Measurements from ENCODE around the gene SPAG17. TPM values are rescaled to one million over a fixed set of nuclear protein-coding genes. Genes with fewer than 3 reads are reported as not detected.

The SPAG17 gene
- total RNA-seq, 3 donors from 2014 or later: 1.3 to 6.9 (median 5.9) TPM

DNA sequence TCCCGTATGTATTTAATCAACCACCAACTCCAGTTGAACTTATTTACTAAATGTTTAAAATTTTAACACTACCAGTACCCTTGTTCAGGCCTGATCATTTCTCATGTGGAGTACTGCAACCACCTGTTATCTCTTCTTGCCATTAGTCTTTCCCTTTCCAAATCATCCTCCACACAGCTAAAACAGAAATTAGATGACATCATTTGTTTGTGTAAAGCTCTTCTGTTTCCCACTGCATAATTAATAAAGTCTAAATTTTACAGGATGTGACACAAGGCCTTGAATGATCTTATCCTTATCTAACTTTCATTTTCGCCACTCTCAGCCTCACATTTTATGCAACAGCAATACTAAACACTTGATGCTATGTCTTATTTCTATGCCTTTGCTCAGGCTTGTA, 280.0 kb downstream of the SPAG17 start:
- no peaks in the 10 kb centered on the region for H3K9me3 ChIP-seq
- H3K27me3 ChIP-seq: no peaks in the 10 kb centered on the region
- DNase-seq (ENCODE audit: low spot score in 2 of 2): no peak
- H3K4me1 ChIP-seq: no peaks in the 10 kb centered on the region
- no peak overlapping the region for H3K4me3 ChIP-seq
- no peak overlapping the region for H3K27ac ChIP-seq
- intact Hi-C loops (cut with DNase I; ENCODE audit: low total_unique reads): no loop called here
- TF ChIP-seq POLR2AphosphoS5 (IDR thresholded peaks at IDR 0.05) (no peak), POLR2A (IDR thresholded peaks at IDR 0.05) (no peak)
- TF ChIP-seq, protein P1, sequence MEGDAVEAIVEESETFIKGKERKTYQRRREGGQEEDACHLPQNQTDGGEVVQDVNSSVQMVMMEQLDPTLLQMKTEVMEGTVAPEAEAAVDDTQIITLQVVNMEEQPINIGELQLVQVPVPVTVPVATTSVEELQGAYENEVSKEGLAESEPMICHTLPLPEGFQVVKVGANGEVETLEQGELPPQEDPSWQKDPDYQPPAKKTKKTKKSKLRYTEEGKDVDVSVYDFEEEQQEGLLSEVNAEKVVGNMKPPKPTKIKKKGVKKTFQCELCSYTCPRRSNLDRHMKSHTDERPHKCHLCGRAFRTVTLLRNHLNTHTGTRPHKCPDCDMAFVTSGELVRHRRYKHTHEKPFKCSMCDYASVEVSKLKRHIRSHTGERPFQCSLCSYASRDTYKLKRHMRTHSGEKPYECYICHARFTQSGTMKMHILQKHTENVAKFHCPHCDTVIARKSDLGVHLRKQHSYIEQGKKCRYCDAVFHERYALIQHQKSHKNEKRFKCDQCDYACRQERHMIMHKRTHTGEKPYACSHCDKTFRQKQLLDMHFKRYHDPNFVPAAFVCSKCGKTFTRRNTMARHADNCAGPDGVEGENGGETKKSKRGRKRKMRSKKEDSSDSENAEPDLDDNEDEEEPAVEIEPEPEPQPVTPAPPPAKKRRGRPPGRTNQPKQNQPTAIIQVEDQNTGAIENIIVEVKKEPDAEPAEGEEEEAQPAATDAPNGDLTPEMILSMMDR (IDR thresholded peaks at IDR 0.05): no peak
- peaks cover 3% of the 10 kb centered on the region for H3K36me3 ChIP-seq

DNA sequence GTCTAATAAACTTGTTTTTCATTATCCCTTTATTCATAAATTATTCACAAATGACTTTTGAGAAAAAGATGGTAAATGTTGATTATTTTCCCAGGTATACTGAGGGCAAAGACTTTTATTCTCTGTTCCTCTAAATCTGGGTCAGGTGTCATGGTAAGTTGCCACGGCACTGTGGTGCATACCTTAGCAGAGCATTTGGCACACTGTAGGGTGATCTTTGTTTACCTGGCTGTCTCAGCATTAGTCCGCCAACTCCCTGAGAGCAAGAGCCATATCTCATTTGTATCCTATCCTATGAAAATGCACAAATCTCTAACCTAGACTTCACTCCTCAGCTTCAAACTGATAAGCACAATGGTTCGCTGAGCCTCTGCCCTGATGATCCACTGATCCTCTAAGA, 280.5 kb downstream of the SPAG17 start:
- peaks cover 3% of the 10 kb centered on the region for H3K36me3 ChIP-seq
- no peaks in the 10 kb centered on the region for H3K27me3 ChIP-seq
- no peak overlapping the region for H3K4me3 ChIP-seq
- H3K9me3 ChIP-seq: no peaks in the 10 kb centered on the region
- intact Hi-C loops (cut with DNase I; ENCODE audit: low total_unique reads): no loop called here
- TF ChIP-seq, protein P1 (IDR thresholded peaks at IDR 0.05): no peak
- TF ChIP-seq POLR2AphosphoS5 (IDR thresholded peaks at IDR 0.05) (no peak), POLR2A (IDR thresholded peaks at IDR 0.05) (no peak)
- no peak for DNase-seq (ENCODE audit: low spot score in 2 of 2)
- no peaks in the 10 kb centered on the region for H3K4me1 ChIP-seq
- no peak overlapping the region for H3K27ac ChIP-seq
